GM12865 (cell line): ENCODE measurements around the gene LZTS2.

ENCODE experiments used
- DNase-seq: peaks from one replicate; pipeline ENCODE4 v3.0.0; 2010; ENCODE audit warnings: low read depth
- H3K4me3 ChIP-seq: 2 replicates; pipeline ENCODE4 v1.5.1; 2011; ENCODE audit warnings: mild to moderate bottlenecking, low read depth, low read length, control low read depth
- TF ChIP-seq, protein P1 (sequence below): IDR thresholded peaks from 2 replicates; pipeline ENCODE4 v1.5.1; 2011; ENCODE audit warnings: low read length, control low read depth, low read depth, inconsistent platforms; ENCODE audit not compliant: insufficient read depth; ENCODE audit errors: missing control alignments

Gene LZTS2

GRCh38 chr10:100984672-100985177 lies 14.9 kb upstream of the LZTS2 start:
- TF ChIP-seq, protein P1, sequence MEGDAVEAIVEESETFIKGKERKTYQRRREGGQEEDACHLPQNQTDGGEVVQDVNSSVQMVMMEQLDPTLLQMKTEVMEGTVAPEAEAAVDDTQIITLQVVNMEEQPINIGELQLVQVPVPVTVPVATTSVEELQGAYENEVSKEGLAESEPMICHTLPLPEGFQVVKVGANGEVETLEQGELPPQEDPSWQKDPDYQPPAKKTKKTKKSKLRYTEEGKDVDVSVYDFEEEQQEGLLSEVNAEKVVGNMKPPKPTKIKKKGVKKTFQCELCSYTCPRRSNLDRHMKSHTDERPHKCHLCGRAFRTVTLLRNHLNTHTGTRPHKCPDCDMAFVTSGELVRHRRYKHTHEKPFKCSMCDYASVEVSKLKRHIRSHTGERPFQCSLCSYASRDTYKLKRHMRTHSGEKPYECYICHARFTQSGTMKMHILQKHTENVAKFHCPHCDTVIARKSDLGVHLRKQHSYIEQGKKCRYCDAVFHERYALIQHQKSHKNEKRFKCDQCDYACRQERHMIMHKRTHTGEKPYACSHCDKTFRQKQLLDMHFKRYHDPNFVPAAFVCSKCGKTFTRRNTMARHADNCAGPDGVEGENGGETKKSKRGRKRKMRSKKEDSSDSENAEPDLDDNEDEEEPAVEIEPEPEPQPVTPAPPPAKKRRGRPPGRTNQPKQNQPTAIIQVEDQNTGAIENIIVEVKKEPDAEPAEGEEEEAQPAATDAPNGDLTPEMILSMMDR: no peak
- DNase-seq: no peak
- H3K4me3 ChIP-seq: no peak overlapping the region

GRCh38 chr10:100985336-100985735 lies 14.3 kb upstream of the LZTS2 start:
- TF ChIP-seq, protein P1: peak; percentile 1
- DNase-seq: no peak
- H3K4me3 ChIP-seq: no peak overlapping the region

DNA sequence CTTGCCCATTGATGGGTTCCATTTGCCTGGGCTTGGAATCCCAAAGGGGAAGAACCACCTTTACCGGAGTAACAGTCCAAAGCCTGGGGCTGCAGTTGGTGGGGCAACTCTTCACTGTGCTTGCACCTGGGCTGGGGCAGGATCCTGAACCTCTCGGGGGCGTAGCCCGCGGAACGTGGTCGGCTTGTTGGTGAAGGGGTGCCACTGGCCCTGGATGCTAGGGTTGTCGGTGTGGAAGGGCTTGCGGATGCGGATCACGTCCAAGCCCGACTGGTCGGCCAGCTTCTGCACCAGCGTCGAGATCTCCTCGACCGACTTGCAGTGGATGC lies 13.0 kb upstream of the LZTS2 start:
- peak overlapping the region; percentile 77 for H3K4me3 ChIP-seq
- DNase-seq: no peak
- TF ChIP-seq, protein P1: no peak

DNA sequence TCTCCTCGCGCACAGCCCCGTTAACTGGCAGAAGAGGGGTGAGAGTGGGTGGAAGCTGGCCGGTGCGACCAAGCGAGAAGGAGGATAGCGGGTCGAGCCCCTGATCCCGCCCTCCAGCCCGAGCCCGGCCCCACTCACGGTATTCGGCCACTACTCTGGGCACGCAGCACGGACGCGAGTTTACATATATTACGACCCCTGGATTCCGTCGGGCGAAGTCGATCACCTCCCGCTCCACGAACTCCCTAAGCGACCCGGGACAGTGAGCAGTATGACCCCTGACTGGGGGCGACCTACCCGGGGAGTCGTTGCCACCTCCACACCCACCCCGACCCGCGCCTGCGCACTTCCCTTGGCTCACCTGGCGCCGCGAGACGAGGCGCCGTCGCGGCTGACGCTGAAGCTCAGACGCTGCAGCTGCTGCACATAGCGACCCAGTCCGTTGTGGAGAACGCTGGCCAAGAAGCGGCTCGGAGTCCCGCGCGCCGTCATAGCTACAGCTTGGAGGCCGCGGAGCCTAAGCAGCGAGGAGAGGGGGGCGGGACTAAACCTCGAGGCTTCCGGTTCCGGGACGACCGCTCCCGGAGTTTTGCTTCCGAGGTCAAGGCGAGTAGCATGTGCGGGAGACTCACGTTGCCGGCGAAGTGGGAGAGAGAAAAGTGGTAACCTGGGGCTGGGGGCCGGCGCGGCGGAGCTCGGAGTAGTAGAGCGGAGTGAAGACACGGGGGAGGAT lies 12.5 kb upstream of the LZTS2 start, which contains the start of the genes MRPL43 and TWNK:
Gene MRPL43 (minus strand): TSS at position 546 of the 733 bp plus-strand sequence. CDS start 54 bp downstream, at position 492.
Gene TWNK (plus strand): TSS at position 592 of the 733 bp plus-strand sequence. CDS start 668 bp downstream, outside the sequence.
- TF ChIP-seq, protein P1: no peak
- peak; percentile 84 for DNase-seq

GRCh38 chr10:100987685-100988049 lies 11.9 kb upstream of the LZTS2 start:
- H3K4me3 ChIP-seq: peak overlapping the region; percentile 77
- no peak for DNase-seq
- TF ChIP-seq, protein P1: no peak

More for the DNA sequence above, 12.5 kb upstream of the LZTS2 start, which contains the start of the genes MRPL43 and TWNK:
- peak within 1 kb of the TSS; percentile 77 for H3K4me3 ChIP-seq

DNA sequence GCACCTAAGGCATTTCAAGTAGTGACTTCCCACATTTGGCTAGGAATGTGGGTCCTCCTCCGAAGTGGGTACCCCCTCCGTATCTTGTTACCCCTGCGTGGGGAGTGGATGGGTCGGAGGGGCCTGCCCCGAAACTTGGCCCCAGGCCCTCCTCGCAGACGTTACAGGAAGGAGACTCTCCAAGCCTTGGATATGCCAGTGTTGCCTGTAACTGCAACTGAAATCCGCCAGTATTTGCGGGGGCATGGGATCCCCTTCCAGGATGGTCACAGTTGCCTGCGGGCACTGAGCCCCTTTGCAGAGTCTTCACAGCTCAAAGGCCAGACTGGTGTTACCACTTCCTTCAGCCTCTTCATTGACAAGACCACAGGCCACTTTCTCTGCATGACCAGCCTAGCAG lies 11.4 kb upstream of the LZTS2 start:
- TF ChIP-seq, protein P1: no peak

More for the DNA sequence above, 11.4 kb upstream of the LZTS2 start:
- H3K4me3 ChIP-seq: peak overlapping the region; percentile 77
- DNase-seq: no peak
